Ishikawa (cell line): ENCODE data around the gene HBP1.

ENCODE experiments used
- CEBPB ChIP-seq: IDR thresholded peaks from 2 replicates; pipeline ENCODE4 v1.6.1; 2012
- CREB1 ChIP-seq: IDR thresholded peaks from 2 replicates; pipeline ENCODE4 v1.6.1; 2012; ENCODE audit warnings: low read depth
- EGR1 ChIP-seq: IDR thresholded peaks from 2 replicates; pipeline ENCODE4 v1.6.1; 2012
- EP300 ChIP-seq: IDR thresholded peaks from 2 replicates; pipeline ENCODE4 v1.6.1; 2012; ENCODE audit warnings: borderline replicate concordance
- FOXM1 ChIP-seq: IDR thresholded peaks from 2 replicates; pipeline ENCODE4 v1.6.1; 2012; ENCODE audit warnings: low read depth, borderline replicate concordance
- MAX ChIP-seq: IDR thresholded peaks from 2 replicates; pipeline ENCODE4 v1.6.1; 2012
- NFIC ChIP-seq: IDR thresholded peaks from 2 replicates; pipeline ENCODE4 v1.6.1; 2012
- RAD21 ChIP-seq: IDR thresholded peaks from 2 replicates; pipeline ENCODE4 v1.6.1; 2012; ENCODE audit warnings: low read depth
- REST ChIP-seq: IDR thresholded peaks from 2 replicates; pipeline ENCODE4 v1.6.1; 2012; ENCODE audit warnings: low read depth, mild to moderate bottlenecking
- TAF1 ChIP-seq: IDR thresholded peaks from 2 replicates; pipeline ENCODE4 v1.6.1; 2012; ENCODE audit warnings: low read depth, mild to moderate bottlenecking
- TCF12 ChIP-seq: IDR thresholded peaks from 2 replicates; pipeline ENCODE4 v1.6.1; 2012; ENCODE audit warnings: low read depth
- TEAD4 ChIP-seq: IDR thresholded peaks from 2 replicates; pipeline ENCODE4 v1.6.1; 2012
- USF1 ChIP-seq: IDR thresholded peaks from 2 replicates; pipeline ENCODE4 v1.6.1; 2012
- YY1 ChIP-seq: IDR thresholded peaks from 2 replicates; pipeline ENCODE4 v1.6.1; 2012; ENCODE audit warnings: low read depth
- ZBTB7A ChIP-seq: IDR thresholded peaks from 2 replicates; pipeline ENCODE4 v1.6.1; 2012; ENCODE audit warnings: low read depth

HBP1 gene

GRCh38 chr7:107219563-107220244, 50.9 kb downstream of the HBP1 start:
- TF ChIP-seq EP300 = no peak
- no peak for TF ChIP-seq TCF12
- TF ChIP-seq FOXM1 = no peak
- no peak for TF ChIP-seq NFIC
- no peak for TF ChIP-seq ZBTB7A
- no peak for TF ChIP-seq CEBPB
- TF ChIP-seq MAX = no peak
- TF ChIP-seq YY1 = no peak
- no peak for TF ChIP-seq REST
- TF ChIP-seq CREB1 = no peak
- no peak for TF ChIP-seq TAF1
- no peak for TF ChIP-seq RAD21
- no peak for TF ChIP-seq TEAD4

GRCh38 chr7:107220356-107220755, 51.6 kb downstream of the HBP1 start:
- TF ChIP-seq EP300 = no peak
- no peak for TF ChIP-seq CEBPB
- no peak for TF ChIP-seq CREB1
- TF ChIP-seq TAF1 = no peak
- no peak for TF ChIP-seq NFIC
- TF ChIP-seq REST = no peak

GRCh38 chr7:107224374-107225223, 55.8 kb downstream of the HBP1 start:
- no peak for TF ChIP-seq REST
- TF ChIP-seq CREB1 = no peak
- TF ChIP-seq CEBPB = no peak
- no peak for TF ChIP-seq TEAD4
- no peak for TF ChIP-seq MAX
- no peak for TF ChIP-seq NFIC
- TF ChIP-seq USF1 = no peak
- no peak for TF ChIP-seq FOXM1

- TF ChIP-seq RAD21 (no peak), TEAD4 (no peak), YY1 (no peak), TAF1 (no peak), EGR1 (no peak), TCF12 (no peak), EP300 (no peak), REST (no peak), NFIC (no peak), CREB1 (no peak), ZBTB7A (no peak), CEBPB (no peak), USF1 (no peak)
Measured at GRCh38 chr7:107228291-107228690, 59.5 kb downstream of the HBP1 start.
